IMR-90 (cell line): ENCODE results near the gene CCL13. TPM values are rescaled to one million over a fixed set of nuclear protein-coding genes. Genes with fewer than 3 reads are reported as not detected.

Experiments used
- ATAC-seq: fragments of 200-7000 bp; cut with Tn5 transposase; 2 replicates; pipeline ENCODE4 v1.9.1; 2020; ENCODE audit warnings: low read depth, mild to moderate bottlenecking, moderate library complexity
- BruUV-seq: library from RNA; stranded (reverse); fragments of 400-500 nt; replicated peaks from 2 replicates; lab custom pipeline; 2021; lab: Mats Ljungman, UMichigan
- CTCF ChIA-PET: fragments of 300-600 bp; formaldehyde crosslinking; extraction: SDS; loops from one replicate; lab custom pipeline; 2021; ENCODE audit warnings: antibody characterized with exemption; lab: Yijun Ruan, JAX
- POLR2A ChIA-PET: fragments of 300-600 bp; sonication (Branson Sonifier 250); formaldehyde crosslinking; loops from one replicate; lab custom pipeline; 2022; ENCODE audit warnings: antibody characterized with exemption; ENCODE audit not compliant: unreplicated experiment; lab: Charles Lee
- DNase-seq: peaks from one replicate; pipeline ENCODE4 v3.0.0; 2013
- H2AFZ ChIP-seq: replicated peaks from 2 replicates; pipeline ENCODE3; 2013; ENCODE audit warnings: low read length, mild to moderate bottlenecking; ENCODE audit not compliant: poor library complexity
- H2AK5ac ChIP-seq: 2 replicates; pipeline ENCODE4 v1.6.1; 2013; ENCODE audit warnings: low read depth, low read length, inconsistent platforms
- H2AK9ac ChIP-seq: replicated peaks from 2 replicates; pipeline ENCODE3; 2013; ENCODE audit warnings: mild to moderate bottlenecking, low read depth, low read length, moderate library complexity; ENCODE audit not compliant: poor library complexity
- H2BK120ac ChIP-seq: 2 replicates; pipeline ENCODE4 v1.6.1; 2013; ENCODE audit warnings: low read depth, low read length, inconsistent platforms
- H2BK15ac ChIP-seq: 3 replicates; pipeline ENCODE4 v1.6.1; 2013; ENCODE audit warnings: low read depth, low read length, inconsistent platforms
- H2BK20ac ChIP-seq: 2 replicates; pipeline ENCODE4 v1.6.1; 2013; ENCODE audit warnings: low read depth, mild to moderate bottlenecking, inconsistent platforms, low read length, moderate library complexity
- H2BK5ac ChIP-seq: 2 replicates; pipeline ENCODE4 v1.6.1; 2013; ENCODE audit warnings: mild to moderate bottlenecking, low read depth, low read length, inconsistent platforms; ENCODE audit not compliant: poor library complexity, severe bottlenecking
- H3K14ac ChIP-seq: replicated peaks from 2 replicates; pipeline ENCODE4 v1.6.1; 2013; ENCODE audit warnings: low read depth, low read length, inconsistent platforms
- H3K18ac ChIP-seq: 2 replicates; pipeline ENCODE4 v1.6.1; 2013; ENCODE audit warnings: low read depth, low read length, control low read depth
- H3K23ac ChIP-seq: 2 replicates; pipeline ENCODE4 v1.6.1; 2013; ENCODE audit warnings: low read depth, low read length, inconsistent platforms
- H3K27ac ChIP-seq: 2 replicates; pipeline ENCODE4 v1.5.1; 2013; ENCODE audit warnings: mild to moderate bottlenecking, control low read depth, low read length; ENCODE audit not compliant: insufficient read depth
- H3K27me3 ChIP-seq: 2 replicates; pipeline ENCODE4 v1.6.1; 2013; ENCODE audit warnings: low read length; ENCODE audit not compliant: control insufficient read depth, insufficient read depth
- H3K36me3 ChIP-seq: 2 replicates; pipeline ENCODE4 v1.6.1; 2013; ENCODE audit warnings: low read length, mixed read lengths; ENCODE audit not compliant: control insufficient read depth, insufficient read depth
- H3K4ac ChIP-seq: 2 replicates; pipeline ENCODE4 v1.6.1; 2013; ENCODE audit warnings: low read depth, low read length, inconsistent platforms
- H3K4me1 ChIP-seq: 2 replicates; pipeline ENCODE4 v1.6.1; 2013; ENCODE audit warnings: low read length, mixed read lengths; ENCODE audit not compliant: control insufficient read depth, insufficient read depth
- H3K4me2 ChIP-seq: 2 replicates; pipeline ENCODE4 v1.6.1; 2013; ENCODE audit warnings: low read depth, mild to moderate bottlenecking, control low read depth, low read length, moderate library complexity
- H3K4me3 ChIP-seq: 2 replicates; pipeline ENCODE4 v1.5.1; 2013; ENCODE audit warnings: low read depth, mild to moderate bottlenecking, control low read depth, low read length, moderate library complexity; ENCODE audit not compliant: insufficient read depth
- H3K56ac ChIP-seq: 2 replicates; pipeline ENCODE4 v1.6.1; 2013; ENCODE audit warnings: low read length, inconsistent platforms; ENCODE audit not compliant: insufficient read depth; ENCODE audit errors: extremely low read depth
- H3K79me1 ChIP-seq, 2 experiments: 2 replicates each; pipeline ENCODE4 v1.6.1; 2013; ENCODE audit warnings: low read length in 2 of 2, inconsistent platforms in 1 of 2, low read depth in 1 of 2
- H3K9ac ChIP-seq: 2 replicates; pipeline ENCODE4 v1.6.1; 2013; ENCODE audit warnings: low read depth, low read length, control low read depth
- H3K9me1 ChIP-seq: 2 replicates; pipeline ENCODE4 v1.6.1; 2013; ENCODE audit warnings: low read length, inconsistent platforms; ENCODE audit not compliant: insufficient read depth
- H3K9me3 ChIP-seq: 2 replicates; pipeline ENCODE4 v1.6.1; 2013; ENCODE audit warnings: low read length; ENCODE audit not compliant: control insufficient read depth, insufficient read depth
- H4K20me1 ChIP-seq: 2 replicates; pipeline ENCODE4 v1.6.1; 2013; ENCODE audit warnings: low read length, inconsistent platforms; ENCODE audit not compliant: insufficient read depth
- H4K5ac ChIP-seq: 2 replicates; pipeline ENCODE4 v1.6.1; 2013; ENCODE audit warnings: mild to moderate bottlenecking, low read depth, low read length, control low read depth
- H4K8ac ChIP-seq, 2 experiments: 2 replicates each; pipeline ENCODE4 v1.6.1; 2013; ENCODE audit warnings: low read depth in 2 of 2, low read length in 2 of 2, control low read depth in 1 of 2, inconsistent platforms in 1 of 2
- H4K91ac ChIP-seq: 2 replicates; pipeline ENCODE4 v1.6.1; 2013; ENCODE audit warnings: low read depth, low read length, inconsistent platforms; ENCODE audit not compliant: insufficient read depth
- CEBPB ChIP-seq: IDR thresholded peaks from 2 replicates; pipeline ENCODE4 v1.6.1; 2012; ENCODE audit warnings: low read depth, low read length, improper control_type of control experiment
- CHD1 ChIP-seq: IDR thresholded peaks from 2 replicates; pipeline ENCODE4 v1.6.1; 2012; ENCODE audit warnings: low read depth, low read length, improper control_type of control experiment
- FOS ChIP-seq: fragments of 150-350 bp; IDR thresholded peaks from 2 replicates; pipeline ENCODE4 v1.6.1; 2016; ENCODE audit warnings: low read depth, low read length
- MAZ ChIP-seq: IDR thresholded peaks from 2 replicates; pipeline ENCODE4 v1.6.1; 2012; ENCODE audit warnings: low read depth, mild to moderate bottlenecking, low read length, improper control_type of control experiment, moderate library complexity, borderline replicate concordance
- MXI1 ChIP-seq: IDR thresholded peaks from 2 replicates; pipeline ENCODE4 v1.6.1; 2012; ENCODE audit warnings: low read depth, mild to moderate bottlenecking, low read length, moderate library complexity, borderline replicate concordance
- NFE2L2 ChIP-seq: fragments of 150-350 bp; IDR thresholded peaks from 2 replicates; pipeline ENCODE4 v1.6.1; 2016; ENCODE audit warnings: low read depth, mild to moderate bottlenecking, low read length
- POLR2A ChIP-seq: IDR thresholded peaks from 2 replicates; pipeline ENCODE4 v1.6.1; 2012; ENCODE audit warnings: mild to moderate bottlenecking, low read depth, low read length
- RAD21 ChIP-seq: IDR thresholded peaks from 2 replicates; pipeline ENCODE4 v1.6.1; 2012; ENCODE audit warnings: low read length, improper control_type of control experiment
- RCOR1 ChIP-seq: IDR thresholded peaks from 2 replicates; pipeline ENCODE4 v1.6.1; 2012; ENCODE audit warnings: mild to moderate bottlenecking, low read length, improper control_type of control experiment; ENCODE audit not compliant: insufficient replicate concordance
- SMC3 ChIP-seq: fragments of 150-350 bp; IDR thresholded peaks from 2 replicates; pipeline ENCODE4 v1.6.1; 2016; ENCODE audit warnings: low read depth, mild to moderate bottlenecking, antibody characterized with exemption, low read length, moderate library complexity
- USF2 ChIP-seq: fragments of 150-350 bp; IDR thresholded peaks from 2 replicates; pipeline ENCODE4 v1.6.1; 2017; ENCODE audit warnings: mild to moderate bottlenecking, antibody characterized with exemption, low read length, low read depth
- WGBS, 2 experiments: methylation state at CpG; one replicate each; pipeline versions ENCODE4 v1.1.5 to v1.1.7; 2013; ENCODE audit warnings: missing lambda C conversion rate in 2 of 2; ENCODE audit not compliant: insufficient read length in 1 of 2; ENCODE audit errors: extremely low coverage in 2 of 2; 5-methylcytosine and 5-hydroxymethylcytosine counted together
- dilution Hi-C: fragments of 300-500 bp; cut with HindIII; formaldehyde crosslinking; loops from one replicate; pipeline ENCODE4 v1.14.3; 2018; ENCODE audit warnings: low sequenced_read_pairs; ENCODE audit not compliant: unreplicated experiment
- in situ Hi-C: fragments of 300-500 bp; cut with MboI; formaldehyde crosslinking; loops from 3 replicates; pipeline ENCODE4 v1.14.3; 2019; ENCODE audit warnings: low sequenced_read_pairs, inconsistent platforms, mixed read lengths
- intact Hi-C: fragments of 100-400 bp; cut with micrococcal nuclease; formaldehyde crosslinking; loops from 2 replicates; pipeline ENCODE4 v1.10.0; 2022
- polyA plus RNA-seq, 3 experiments: library from polyadenylated mRNA; depleted of rRNA; stranded (reverse); fragments of >200 nt; gene quantifications; 2 replicates each; pipeline ENCODE4 v1.2.3, GENCODE V29; 2012; ENCODE audit warnings: low replicate concordance in 1 of 3
- total RNA-seq: library from RNA; depleted of rRNA; stranded (reverse); fragments of >200 nt; gene quantifications from 2 replicates; pipeline ENCODE4 v1.2.3, GENCODE V29; 2012
- TF ChIP-seq, protein P1 (sequence below): fragments of 150-350 bp; IDR thresholded peaks from 2 replicates; pipeline ENCODE4 v1.6.1; 2016; ENCODE audit warnings: low read depth, mild to moderate bottlenecking, low read length, moderate library complexity, borderline replicate concordance
- TF ChIP-seq, protein P2 (sequence below): conservative IDR thresholded peaks from 2 replicates; pipeline ENCODE4 v1.5.1; 2012; ENCODE audit warnings: mild to moderate bottlenecking, low read depth, low read length, improper control_type of control experiment

The CCL13 gene
- total and polyA plus RNA-seq, 2 of the 4 experiments (the other 2 are of a cell fraction) = 0.18 TPM; not detected in 1

GRCh38 chr17:34400301-34400931, 44.1 kb downstream of the CCL13 start:
- ChIA-PET POLR2A (no interaction called here), CTCF (no interaction called here)
- Histone ChIP-seq H3K9me3 (no peaks in the 10 kb centered on the region), H3K4me3 (no peak overlapping the region), H2BK120ac (no peak overlapping the region), H3K27ac (no peak overlapping the region), H2AK5ac (no peak overlapping the region), H3K4ac (no peak overlapping the region), H2BK15ac (no peak overlapping the region), H2AK9ac (no peak overlapping the region), H4K8ac (no peak overlapping the region), H3K18ac (no peak overlapping the region), H3K23ac (no peak overlapping the region), H3K4me2 (no peak overlapping the region), H3K9ac (no peak overlapping the region), H2AFZ (no peak overlapping the region), H3K9me1 (no peaks in the 10 kb centered on the region), H2BK5ac (no peak overlapping the region), H3K79me1 (no peaks in the 10 kb centered on the region), H3K14ac (no peak overlapping the region), H3K36me3 (no peaks in the 10 kb centered on the region), H4K5ac (no peak overlapping the region), H2BK20ac (no peak overlapping the region), H4K91ac (no peak overlapping the region), H3K56ac (no peak overlapping the region), H3K4me1 (no peaks in the 10 kb centered on the region), H3K27me3 (0 out of 2 replicates have a peak, but pooled peaks cover 2% of the 10 kb centered on the region), H4K20me1 (no peaks in the 10 kb centered on the region)
- no peak for DNase-seq
- no TSS peak for BruUV-seq
- WGBS, 2 experiments = no CpG with 5 or more reads among the region's 10 CpGs
- TF ChIP-seq SMC3 (no peak), MAZ (no peak), CEBPB (no peak), CHD1 (no peak), POLR2A (no peak), USF2 (no peak), FOS (no peak), MXI1 (no peak), NFE2L2 (no peak), RCOR1 (no peak), RAD21 (no peak)
- TF ChIP-seq, protein P1, sequence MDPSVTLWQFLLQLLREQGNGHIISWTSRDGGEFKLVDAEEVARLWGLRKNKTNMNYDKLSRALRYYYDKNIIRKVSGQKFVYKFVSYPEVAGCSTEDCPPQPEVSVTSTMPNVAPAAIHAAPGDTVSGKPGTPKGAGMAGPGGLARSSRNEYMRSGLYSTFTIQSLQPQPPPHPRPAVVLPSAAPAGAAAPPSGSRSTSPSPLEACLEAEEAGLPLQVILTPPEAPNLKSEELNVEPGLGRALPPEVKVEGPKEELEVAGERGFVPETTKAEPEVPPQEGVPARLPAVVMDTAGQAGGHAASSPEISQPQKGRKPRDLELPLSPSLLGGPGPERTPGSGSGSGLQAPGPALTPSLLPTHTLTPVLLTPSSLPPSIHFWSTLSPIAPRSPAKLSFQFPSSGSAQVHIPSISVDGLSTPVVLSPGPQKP = no peak
- TF ChIP-seq, protein P2, sequence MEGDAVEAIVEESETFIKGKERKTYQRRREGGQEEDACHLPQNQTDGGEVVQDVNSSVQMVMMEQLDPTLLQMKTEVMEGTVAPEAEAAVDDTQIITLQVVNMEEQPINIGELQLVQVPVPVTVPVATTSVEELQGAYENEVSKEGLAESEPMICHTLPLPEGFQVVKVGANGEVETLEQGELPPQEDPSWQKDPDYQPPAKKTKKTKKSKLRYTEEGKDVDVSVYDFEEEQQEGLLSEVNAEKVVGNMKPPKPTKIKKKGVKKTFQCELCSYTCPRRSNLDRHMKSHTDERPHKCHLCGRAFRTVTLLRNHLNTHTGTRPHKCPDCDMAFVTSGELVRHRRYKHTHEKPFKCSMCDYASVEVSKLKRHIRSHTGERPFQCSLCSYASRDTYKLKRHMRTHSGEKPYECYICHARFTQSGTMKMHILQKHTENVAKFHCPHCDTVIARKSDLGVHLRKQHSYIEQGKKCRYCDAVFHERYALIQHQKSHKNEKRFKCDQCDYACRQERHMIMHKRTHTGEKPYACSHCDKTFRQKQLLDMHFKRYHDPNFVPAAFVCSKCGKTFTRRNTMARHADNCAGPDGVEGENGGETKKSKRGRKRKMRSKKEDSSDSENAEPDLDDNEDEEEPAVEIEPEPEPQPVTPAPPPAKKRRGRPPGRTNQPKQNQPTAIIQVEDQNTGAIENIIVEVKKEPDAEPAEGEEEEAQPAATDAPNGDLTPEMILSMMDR = no peak
- dilution Hi-C loops = no loop called here
- no peak for ATAC-seq
- intact Hi-C loops = no loop called here
- in situ Hi-C loops = loop anchor here (25.0 kb wide), 1 partner anchor 1137 kb away; the partner anchor contains the start of gene SLFN12L
